ENCODE measurements around the gene BCLAF3.
A peak's percentile ranks its signal among the peaks of the same experiment; 100 is the strongest.

The BCLAF3 gene

DNA sequence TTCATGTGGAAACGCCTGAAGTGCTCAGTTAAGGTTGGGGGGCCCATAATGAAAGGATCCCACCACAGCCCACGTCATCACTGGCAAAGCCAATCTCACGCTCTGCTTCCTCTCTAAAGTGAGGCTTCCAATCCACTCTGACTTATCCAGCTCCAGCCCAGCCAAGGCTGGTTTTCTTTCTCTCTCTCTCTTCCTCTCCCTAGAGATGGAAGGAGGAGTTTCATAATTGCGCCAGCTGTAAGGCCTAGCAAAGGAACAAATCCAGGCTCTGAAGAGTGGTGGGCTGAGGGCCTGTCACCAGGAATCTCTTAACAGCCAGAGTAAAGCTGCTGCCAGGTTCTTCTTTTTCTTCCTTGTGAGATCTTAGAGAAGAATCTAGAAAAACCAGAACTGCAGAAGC is 20.7 kb upstream of the BCLAF3 start:
- no peak overlapping the region for H3K4me2 ChIP-seq (ENCODE audit: low read length)
- H3K9ac ChIP-seq (ENCODE audit: low read depth, low read length) = no peak overlapping the region
- peaks cover 18% of the 10 kb centered on the region for H3K9me3 ChIP-seq (replicated peaks; ENCODE audit: low read length)
- H3K36me3 ChIP-seq (ENCODE audit: insufficient read depth, low read length) = no peaks in the 10 kb centered on the region
- H3K4me3 ChIP-seq (ENCODE audit: low read length) = no peak overlapping the region
- H3K4me1 ChIP-seq (ENCODE audit: control insufficient read depth, insufficient read depth, low read length) = no peaks in the 10 kb centered on the region
- H3K27me3 ChIP-seq (ENCODE audit: control insufficient read depth, insufficient read depth, low read length) = no peaks in the 10 kb centered on the region

DNA sequence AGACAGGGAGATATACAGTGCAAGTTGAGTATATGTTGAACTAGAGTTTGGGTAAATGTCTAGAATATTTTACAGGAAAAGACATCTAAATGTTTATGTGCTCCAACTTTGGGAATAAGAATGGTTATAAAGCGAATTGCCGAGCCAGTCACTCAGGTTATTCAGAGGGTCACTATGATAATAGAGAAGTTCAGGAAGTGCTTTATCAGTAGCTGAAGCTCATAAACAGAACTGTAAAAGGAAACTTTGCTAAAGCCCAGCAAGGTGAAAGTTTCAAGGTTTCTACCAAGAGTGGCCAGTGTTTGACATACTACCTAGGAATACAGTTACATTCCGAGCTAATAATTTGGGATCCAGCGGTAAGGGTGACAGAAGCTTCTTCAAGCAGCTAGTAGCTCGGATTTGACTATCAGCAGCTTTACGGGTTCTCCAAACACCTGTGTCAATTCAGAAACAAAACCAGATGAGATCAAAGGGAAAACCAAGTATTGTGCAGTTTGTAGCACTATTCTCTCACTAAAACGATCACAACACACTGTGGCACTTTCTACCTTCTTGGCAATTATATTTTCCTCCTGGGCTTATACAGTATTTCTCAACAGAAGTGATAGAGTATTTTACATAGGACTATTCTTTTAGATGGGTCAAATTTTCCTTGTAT is 17.2 kb upstream of the BCLAF3 start:
- Histone ChIP-seq H3K4me3 (ENCODE audit: low read length) (no peak overlapping the region), H3K9ac (ENCODE audit: low read depth, low read length) (no peak overlapping the region), H3K27me3 (ENCODE audit: control insufficient read depth, insufficient read depth, low read length) (no peaks in the 10 kb centered on the region), H3K36me3 (ENCODE audit: insufficient read depth, low read length) (no peaks in the 10 kb centered on the region), H3K4me2 (ENCODE audit: low read length) (no peak overlapping the region), H3K4me1 (ENCODE audit: control insufficient read depth, insufficient read depth, low read length) (no peaks in the 10 kb centered on the region), H3K9me3 (replicated peaks; ENCODE audit: low read length) (no peaks in the 10 kb centered on the region)

DNA sequence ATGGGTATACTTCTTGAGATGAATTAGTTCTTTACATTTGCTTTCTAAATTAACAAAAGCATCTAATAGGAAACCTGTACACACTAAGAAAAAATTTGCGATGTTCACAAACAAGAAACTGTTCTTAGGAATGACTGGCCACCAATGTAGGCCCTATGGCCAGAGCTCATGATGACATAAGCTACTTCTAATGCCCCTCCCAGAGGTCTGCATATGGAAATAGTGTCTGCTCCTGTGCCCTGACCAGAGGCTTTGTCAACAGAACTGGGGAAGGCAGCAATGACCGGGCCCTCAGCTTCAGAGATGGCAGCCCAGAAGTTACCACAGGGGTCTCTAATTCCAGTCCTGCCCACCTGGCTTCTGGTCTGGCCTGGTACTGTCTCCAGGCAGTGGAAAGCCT is 15.0 kb upstream of the BCLAF3 start:
- no peaks in the 10 kb centered on the region for H3K36me3 ChIP-seq (ENCODE audit: insufficient read depth, low read length)
- H3K27me3 ChIP-seq (ENCODE audit: control insufficient read depth, insufficient read depth, low read length) = no peaks in the 10 kb centered on the region
- H3K9ac ChIP-seq (ENCODE audit: low read depth, low read length) = no peak overlapping the region
- no peaks in the 10 kb centered on the region for H3K4me1 ChIP-seq (ENCODE audit: control insufficient read depth, insufficient read depth, low read length)
- H3K4me2 ChIP-seq (ENCODE audit: low read length) = no peak overlapping the region
- no peak overlapping the region for H3K4me3 ChIP-seq (ENCODE audit: low read length)
- no peaks in the 10 kb centered on the region for H3K9me3 ChIP-seq (replicated peaks; ENCODE audit: low read length)

DNA sequence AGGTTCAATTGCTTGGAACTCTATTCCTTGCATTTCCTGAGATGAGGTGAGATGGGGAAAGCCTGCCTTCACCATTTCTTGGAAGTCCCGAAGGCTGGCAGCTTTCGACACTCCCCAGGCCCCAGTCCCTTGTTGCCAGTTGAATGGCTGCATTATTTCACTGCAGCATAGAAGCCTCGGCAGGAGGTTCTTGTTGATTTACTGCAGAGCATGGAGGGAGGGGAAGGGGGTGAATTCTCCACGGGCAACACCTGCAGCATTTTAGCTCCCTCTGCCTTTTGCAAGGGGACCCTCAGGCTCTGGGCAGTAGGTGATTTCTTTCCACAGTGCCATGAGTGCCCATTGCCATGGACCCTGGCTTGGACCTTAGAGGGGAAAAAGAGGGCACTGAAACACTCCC is 10.7 kb upstream of the BCLAF3 start:
- Histone ChIP-seq H3K9me3 (replicated peaks; ENCODE audit: low read length) (no peaks in the 10 kb centered on the region), H3K36me3 (ENCODE audit: insufficient read depth, low read length) (no peaks in the 10 kb centered on the region), H3K4me1 (ENCODE audit: control insufficient read depth, insufficient read depth, low read length) (no peaks in the 10 kb centered on the region), H3K27me3 (ENCODE audit: control insufficient read depth, insufficient read depth, low read length) (no peaks in the 10 kb centered on the region), H3K4me2 (ENCODE audit: low read length) (no peak overlapping the region), H3K9ac (ENCODE audit: low read depth, low read length) (no peak overlapping the region), H3K4me3 (ENCODE audit: low read length) (no peak overlapping the region)

DNA sequence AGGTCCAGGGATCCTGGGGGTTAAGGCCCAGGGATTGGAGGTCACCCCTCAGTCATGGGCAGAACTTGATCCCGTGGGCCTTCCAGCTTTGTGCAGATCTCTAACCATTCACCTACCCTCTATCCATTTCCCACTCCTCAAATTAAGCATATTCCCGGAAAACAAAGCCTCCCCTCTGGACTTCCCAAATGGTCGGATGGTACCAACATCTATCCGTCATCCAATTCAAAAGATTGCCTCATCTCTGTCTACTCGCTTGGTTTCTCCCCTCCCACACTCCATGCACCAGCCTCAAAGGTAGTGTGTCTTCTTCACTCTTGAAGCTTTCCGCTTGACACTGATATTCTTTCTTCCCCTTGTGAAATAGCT is 473 bp upstream of the BCLAF3 start:
- no peaks in the 10 kb centered on the region for H3K27me3 ChIP-seq (ENCODE audit: control insufficient read depth, insufficient read depth, low read length)

DNA sequence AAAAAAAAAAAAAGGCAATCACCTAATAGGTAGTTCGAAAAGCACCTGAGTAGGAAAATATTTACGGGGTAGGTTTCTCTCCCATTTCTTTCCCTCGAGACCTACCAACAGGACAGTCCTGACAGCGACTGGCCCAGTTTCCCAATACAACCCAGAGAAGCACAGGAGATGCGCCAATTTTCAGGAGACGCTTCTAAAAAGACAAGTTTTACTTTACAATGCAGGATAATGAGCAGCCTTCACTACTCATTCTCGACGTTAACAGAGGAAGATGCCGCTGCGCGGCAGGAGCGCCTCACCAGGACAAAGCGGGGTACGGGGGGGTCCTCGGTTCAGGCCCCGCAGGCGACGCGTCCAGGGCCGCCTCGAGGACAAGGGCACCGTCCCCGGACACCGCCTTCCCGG is 708 bp downstream of the BCLAF3 start:
- Histone ChIP-seq H3K4me3 (ENCODE audit: low read length) (peak overlapping the region; percentile 84), H3K4me2 (ENCODE audit: low read length) (peak overlapping the region; percentile 77), H3K9ac (ENCODE audit: low read depth, low read length) (peak overlapping the region; percentile 80), H3K27me3 (ENCODE audit: control insufficient read depth, insufficient read depth, low read length) (no peaks in the 10 kb centered on the region), H3K36me3 (ENCODE audit: insufficient read depth, low read length) (no peaks in the 10 kb centered on the region), H3K4me1 (ENCODE audit: control insufficient read depth, insufficient read depth, low read length) (peaks cover 5% of the 10 kb centered on the region), H3K9me3 (replicated peaks; ENCODE audit: low read length) (no peaks in the 10 kb centered on the region)

More for the DNA sequence above, 473 bp upstream of the BCLAF3 start:
- Histone ChIP-seq H3K36me3 (ENCODE audit: insufficient read depth, low read length) (no peaks in the 10 kb centered on the region), H3K9me3 (replicated peaks; ENCODE audit: low read length) (no peaks in the 10 kb centered on the region), H3K9ac (ENCODE audit: low read depth, low read length) (peak overlapping the region; percentile 46), H3K4me1 (ENCODE audit: control insufficient read depth, insufficient read depth, low read length) (peaks cover 5% of the 10 kb centered on the region), H3K4me3 (ENCODE audit: low read length) (peak overlapping the region; percentile 63), H3K4me2 (ENCODE audit: low read length) (peak overlapping the region; percentile 78)

DNA sequence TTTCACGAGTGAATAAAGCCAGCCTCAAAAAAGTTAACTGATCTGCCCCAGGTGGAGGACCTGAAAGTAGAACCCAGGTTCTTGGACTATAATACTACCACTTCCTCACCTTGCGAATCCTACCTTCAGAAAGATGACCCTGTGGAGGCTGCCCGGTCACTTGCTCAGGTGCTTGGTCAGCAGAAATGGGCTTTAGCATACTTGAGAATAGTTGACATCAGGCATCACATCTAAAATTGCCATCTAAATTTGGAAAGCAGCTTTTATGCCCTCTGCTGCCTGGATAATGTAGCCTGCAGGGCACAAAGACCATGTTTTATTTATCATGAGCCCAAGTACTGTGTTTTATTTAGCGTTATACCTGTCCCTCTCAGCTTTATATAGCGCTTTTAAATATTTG is 3.0 kb downstream of the BCLAF3 start:
- H3K4me1 ChIP-seq (ENCODE audit: control insufficient read depth, insufficient read depth, low read length) = peaks cover 5% of the 10 kb centered on the region
- H3K27me3 ChIP-seq (ENCODE audit: control insufficient read depth, insufficient read depth, low read length) = no peaks in the 10 kb centered on the region
- H3K4me2 ChIP-seq (ENCODE audit: low read length) = no peak overlapping the region
- no peak overlapping the region for H3K9ac ChIP-seq (ENCODE audit: low read depth, low read length)
- H3K36me3 ChIP-seq (ENCODE audit: insufficient read depth, low read length) = no peaks in the 10 kb centered on the region
- H3K4me3 ChIP-seq (ENCODE audit: low read length) = no peak overlapping the region
- H3K9me3 ChIP-seq (replicated peaks; ENCODE audit: low read length) = no peaks in the 10 kb centered on the region

DNA sequence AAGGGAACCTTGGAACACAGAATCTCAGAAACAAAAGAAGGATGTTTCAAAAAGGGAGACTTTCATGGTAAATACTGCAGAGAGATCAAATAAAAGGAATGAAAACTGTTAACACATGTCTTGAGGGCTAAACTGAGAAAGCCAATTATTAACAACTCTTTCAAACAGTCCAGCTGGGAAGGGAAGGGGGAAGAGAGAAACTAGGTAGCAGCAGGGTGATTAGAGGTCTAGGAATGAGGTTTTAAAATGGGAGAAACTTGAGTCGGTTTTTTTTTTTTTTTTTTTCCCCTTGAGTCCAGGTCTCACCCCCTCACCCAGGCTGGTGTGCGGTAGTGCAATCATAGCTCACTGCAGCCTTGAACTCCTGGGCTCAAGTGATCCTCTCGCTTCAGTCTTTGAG is 4.3 kb downstream of the BCLAF3 start:
- H3K36me3 ChIP-seq (ENCODE audit: insufficient read depth, low read length) = no peaks in the 10 kb centered on the region
- H3K4me3 ChIP-seq (ENCODE audit: low read length) = no peak overlapping the region
- H3K27me3 ChIP-seq (ENCODE audit: control insufficient read depth, insufficient read depth, low read length) = no peaks in the 10 kb centered on the region
- no peaks in the 10 kb centered on the region for H3K9me3 ChIP-seq (replicated peaks; ENCODE audit: low read length)
- no peak overlapping the region for H3K9ac ChIP-seq (ENCODE audit: low read depth, low read length)
- H3K4me2 ChIP-seq (ENCODE audit: low read length) = no peak overlapping the region
- peaks cover 4% of the 10 kb centered on the region for H3K4me1 ChIP-seq (ENCODE audit: control insufficient read depth, insufficient read depth, low read length)

DNA sequence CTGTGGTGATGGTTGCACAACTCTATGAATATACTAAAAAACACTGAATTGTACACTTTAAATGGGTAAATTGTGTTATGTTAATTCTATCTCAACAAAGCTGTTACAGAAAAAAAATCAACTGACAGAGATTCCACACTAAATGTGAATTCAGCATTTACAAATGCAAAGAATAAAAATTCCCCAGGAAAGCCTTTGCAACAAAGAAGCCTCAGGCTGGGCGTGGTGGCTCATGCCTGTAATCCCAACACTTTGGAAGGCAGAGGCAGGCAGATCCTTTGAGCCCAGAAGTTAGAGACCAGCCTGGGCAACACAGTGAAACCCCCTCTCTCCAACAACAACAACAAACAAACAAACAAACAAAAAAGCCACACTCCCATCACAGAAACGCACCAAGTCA is 8.9 kb downstream of the BCLAF3 start:
- Histone ChIP-seq H3K9me3 (replicated peaks; ENCODE audit: low read length) (no peaks in the 10 kb centered on the region), H3K4me2 (ENCODE audit: low read length) (no peak overlapping the region), H3K4me3 (ENCODE audit: low read length) (no peak overlapping the region), H3K36me3 (ENCODE audit: insufficient read depth, low read length) (no peaks in the 10 kb centered on the region), H3K27me3 (ENCODE audit: control insufficient read depth, insufficient read depth, low read length) (no peaks in the 10 kb centered on the region), H3K9ac (ENCODE audit: low read depth, low read length) (no peak overlapping the region), H3K4me1 (ENCODE audit: control insufficient read depth, insufficient read depth, low read length) (no peaks in the 10 kb centered on the region)

DNA sequence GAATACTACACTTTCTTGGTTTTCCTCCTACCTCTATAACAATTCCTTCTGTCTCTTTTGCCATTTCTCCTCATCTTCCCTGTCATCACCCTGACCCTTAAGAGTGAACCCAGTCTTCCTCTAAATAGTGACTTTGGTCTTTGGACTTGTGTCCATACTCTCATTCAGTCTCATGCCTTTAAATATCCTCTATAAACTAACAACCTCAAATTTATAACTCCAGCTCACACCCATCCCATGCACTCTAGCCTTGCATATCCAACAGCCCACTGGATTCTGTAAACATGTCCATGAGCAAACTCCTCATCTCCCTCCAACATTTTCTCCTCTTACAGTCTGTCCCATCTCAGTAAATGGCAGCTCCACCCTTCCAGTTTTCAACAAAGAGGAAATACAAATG is 15.0 kb downstream of the BCLAF3 start:
- no peaks in the 10 kb centered on the region for H3K36me3 ChIP-seq (ENCODE audit: insufficient read depth, low read length)
- H3K4me2 ChIP-seq (ENCODE audit: low read length) = no peak overlapping the region
- no peak overlapping the region for H3K4me3 ChIP-seq (ENCODE audit: low read length)

DNA sequence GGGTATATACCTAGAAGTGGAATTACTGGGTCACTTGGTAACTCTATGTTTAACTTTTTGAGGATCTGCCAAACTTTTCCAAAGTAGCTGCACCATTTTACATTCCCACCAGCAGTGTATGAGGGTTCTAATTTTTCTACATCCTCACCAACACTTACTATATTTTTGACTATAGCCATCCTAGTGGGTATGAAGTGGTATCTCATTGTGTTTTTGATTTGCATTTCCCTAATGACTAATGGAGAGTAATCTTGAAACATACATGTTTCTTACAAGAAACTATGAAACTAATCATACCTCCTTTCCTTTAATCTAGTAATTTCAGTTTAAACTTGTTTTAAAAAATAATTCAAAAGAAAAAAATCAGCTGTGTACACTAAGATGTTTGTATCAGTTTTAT is 17.9 kb downstream of the BCLAF3 start:
- no peak overlapping the region for H3K4me2 ChIP-seq (ENCODE audit: low read length)
- H3K4me3 ChIP-seq (ENCODE audit: low read length) = no peak overlapping the region
- H3K4me1 ChIP-seq (ENCODE audit: control insufficient read depth, insufficient read depth, low read length) = no peaks in the 10 kb centered on the region
- no peaks in the 10 kb centered on the region for H3K36me3 ChIP-seq (ENCODE audit: insufficient read depth, low read length)
- H3K9ac ChIP-seq (ENCODE audit: low read depth, low read length) = no peak overlapping the region
- no peaks in the 10 kb centered on the region for H3K27me3 ChIP-seq (ENCODE audit: control insufficient read depth, insufficient read depth, low read length)
- no peaks in the 10 kb centered on the region for H3K9me3 ChIP-seq (replicated peaks; ENCODE audit: low read length)

More for the DNA sequence above, 15.0 kb downstream of the BCLAF3 start:
- no peaks in the 10 kb centered on the region for H3K9me3 ChIP-seq (replicated peaks; ENCODE audit: low read length)
- no peak overlapping the region for H3K9ac ChIP-seq (ENCODE audit: low read depth, low read length)
- no peaks in the 10 kb centered on the region for H3K4me1 ChIP-seq (ENCODE audit: control insufficient read depth, insufficient read depth, low read length)
- H3K27me3 ChIP-seq (ENCODE audit: control insufficient read depth, insufficient read depth, low read length) = no peaks in the 10 kb centered on the region

DNA sequence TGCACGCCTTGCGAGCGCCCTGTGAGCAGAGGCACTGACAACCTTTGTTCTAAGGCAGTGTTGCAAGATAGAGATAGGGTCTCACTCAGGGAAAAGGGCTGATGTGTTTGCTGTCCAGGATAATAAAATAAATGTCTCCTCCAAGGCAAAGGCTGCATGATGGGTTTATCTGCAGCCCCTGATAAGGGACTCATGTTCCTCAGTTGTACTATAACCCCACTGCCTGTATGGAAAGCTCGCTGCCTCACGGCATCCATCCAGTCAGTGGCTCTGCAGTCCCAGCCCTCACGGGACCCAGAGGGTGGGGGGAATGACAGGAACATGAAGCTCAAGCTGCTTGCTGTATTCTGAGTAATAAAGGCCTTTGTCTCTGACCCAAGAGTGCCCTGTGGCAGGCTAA is 22.6 kb downstream of the BCLAF3 start:
- no peak overlapping the region for H3K4me3 ChIP-seq (ENCODE audit: low read length)
- H3K9ac ChIP-seq (ENCODE audit: low read depth, low read length) = no peak overlapping the region
- no peaks in the 10 kb centered on the region for H3K9me3 ChIP-seq (replicated peaks; ENCODE audit: low read length)
- H3K36me3 ChIP-seq (ENCODE audit: insufficient read depth, low read length) = peaks cover 4% of the 10 kb centered on the region
- no peaks in the 10 kb centered on the region for H3K4me1 ChIP-seq (ENCODE audit: control insufficient read depth, insufficient read depth, low read length)
- H3K27me3 ChIP-seq (ENCODE audit: control insufficient read depth, insufficient read depth, low read length) = no peaks in the 10 kb centered on the region
- H3K4me2 ChIP-seq (ENCODE audit: low read length) = no peak overlapping the region
